Activated T-cell treated with anti-CD3 and anti-CD28 coated beads, Interleukin-2, amount 50 U/mL, for 1 hour (primary cell): ENCODE results near the gene ULBP2.
A peak's percentile ranks its signal among the peaks of the same experiment; 100 is the strongest.
"Not testable (repeated sequence)": the region's sequence is repeated elsewhere in the genome, so short reads cannot be mapped to it uniquely, and the experiment has no call there.

Experiments used
- DNase-seq: peaks from one replicate; pipeline ENCODE4 v3.0.0-alpha.2; 2020

Gene ULBP2

GRCh38 chr6:149974394-149974793 lies 32.6 kb downstream of the ULBP2 start:
- DNase-seq, result not testable (repeated sequence)

- no peak for DNase-seq
Observed at GRCh38 chr6:149974825-149975224, 33.0 kb downstream of the ULBP2 start.

GRCh38 chr6:149975400-149975799 lies 33.6 kb downstream of the ULBP2 start:
- DNase-seq, result no peak

GRCh38 chr6:149977221-149977620 lies 35.4 kb downstream of the ULBP2 start:
- no peak for DNase-seq

- DNase-seq, result no peak
Observed at GRCh38 chr6:149978610-149979009, 36.8 kb downstream of the ULBP2 start.

GRCh38 chr6:149979293-149979692 lies 37.5 kb downstream of the ULBP2 start:
- DNase-seq, result no peak

- DNase-seq, result no peak
Observed at GRCh38 chr6:149983145-149983544, 41.3 kb downstream of the ULBP2 start.

GRCh38 chr6:149984773-149985172 lies 43.0 kb downstream of the ULBP2 start:
- no peak for DNase-seq

GRCh38 chr6:149985481-149985937 lies 43.7 kb downstream of the ULBP2 start:
- DNase-seq, result no peak

GRCh38 chr6:149987602-149988107 lies 45.8 kb downstream of the ULBP2 start:
- no peak for DNase-seq

GRCh38 chr6:149988550-149989346 lies 46.9 kb downstream of the ULBP2 start:
- no peak for DNase-seq

- DNase-seq, result peak; percentile 34
Observed at GRCh38 chr6:149990212-149990660, 48.4 kb downstream of the ULBP2 start.

GRCh38 chr6:149990661-149991471 lies 49.1 kb downstream of the ULBP2 start:
- peak; percentile 49 for DNase-seq

GRCh38 chr6:149991472-149991795 lies 49.6 kb downstream of the ULBP2 start:
- DNase-seq, result not testable (repeated sequence)

- no peak for DNase-seq
Observed at GRCh38 chr6:149991838-149992237, 50.0 kb downstream of the ULBP2 start.

GRCh38 chr6:149995235-149995750 lies 53.5 kb downstream of the ULBP2 start:
- no peak for DNase-seq

GRCh38 chr6:149995971-149996370 lies 54.2 kb downstream of the ULBP2 start:
- no peak for DNase-seq
